GM10266 (cell line): ENCODE data around the gene HELT.
"Not testable (repeated sequence)": the region's sequence is repeated elsewhere in the genome, so short reads cannot be mapped to it uniquely, and the experiment has no call there.

ENCODE experiments used
- DNase-seq: peaks from one replicate; pipeline ENCODE4 v3.0.0; 2012; ENCODE audit errors: extremely low spot score
- TF ChIP-seq, protein P1 (sequence below): IDR thresholded peaks from 2 replicates; pipeline ENCODE4 v1.5.1; 2012; ENCODE audit warnings: mild to moderate bottlenecking, low read depth; ENCODE audit not compliant: control insufficient read depth, insufficient read depth; ENCODE audit errors: missing control alignments

The HELT gene

DNA sequence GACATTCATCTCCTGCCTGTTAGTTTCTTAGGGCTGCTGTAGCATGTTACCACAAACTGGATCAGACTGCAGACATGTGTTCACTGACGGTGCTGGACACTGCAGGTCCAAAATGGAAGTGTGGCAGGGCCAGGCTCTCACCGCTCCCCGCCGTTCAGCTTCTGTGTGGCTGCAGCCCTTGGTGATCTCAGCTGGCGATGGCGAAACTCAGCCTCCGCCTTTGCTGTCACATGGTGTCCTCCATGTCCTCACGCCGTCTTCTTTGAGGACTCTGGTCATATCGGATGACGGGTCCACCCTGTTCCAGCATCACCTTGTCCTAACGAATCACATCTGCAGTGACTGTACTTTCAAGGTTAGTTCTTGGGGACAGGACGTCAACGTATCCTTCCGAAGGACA is 25.9 kb upstream of the HELT start:
- no peak for DNase-seq
- TF ChIP-seq, protein P1, sequence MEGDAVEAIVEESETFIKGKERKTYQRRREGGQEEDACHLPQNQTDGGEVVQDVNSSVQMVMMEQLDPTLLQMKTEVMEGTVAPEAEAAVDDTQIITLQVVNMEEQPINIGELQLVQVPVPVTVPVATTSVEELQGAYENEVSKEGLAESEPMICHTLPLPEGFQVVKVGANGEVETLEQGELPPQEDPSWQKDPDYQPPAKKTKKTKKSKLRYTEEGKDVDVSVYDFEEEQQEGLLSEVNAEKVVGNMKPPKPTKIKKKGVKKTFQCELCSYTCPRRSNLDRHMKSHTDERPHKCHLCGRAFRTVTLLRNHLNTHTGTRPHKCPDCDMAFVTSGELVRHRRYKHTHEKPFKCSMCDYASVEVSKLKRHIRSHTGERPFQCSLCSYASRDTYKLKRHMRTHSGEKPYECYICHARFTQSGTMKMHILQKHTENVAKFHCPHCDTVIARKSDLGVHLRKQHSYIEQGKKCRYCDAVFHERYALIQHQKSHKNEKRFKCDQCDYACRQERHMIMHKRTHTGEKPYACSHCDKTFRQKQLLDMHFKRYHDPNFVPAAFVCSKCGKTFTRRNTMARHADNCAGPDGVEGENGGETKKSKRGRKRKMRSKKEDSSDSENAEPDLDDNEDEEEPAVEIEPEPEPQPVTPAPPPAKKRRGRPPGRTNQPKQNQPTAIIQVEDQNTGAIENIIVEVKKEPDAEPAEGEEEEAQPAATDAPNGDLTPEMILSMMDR, result no peak

DNA sequence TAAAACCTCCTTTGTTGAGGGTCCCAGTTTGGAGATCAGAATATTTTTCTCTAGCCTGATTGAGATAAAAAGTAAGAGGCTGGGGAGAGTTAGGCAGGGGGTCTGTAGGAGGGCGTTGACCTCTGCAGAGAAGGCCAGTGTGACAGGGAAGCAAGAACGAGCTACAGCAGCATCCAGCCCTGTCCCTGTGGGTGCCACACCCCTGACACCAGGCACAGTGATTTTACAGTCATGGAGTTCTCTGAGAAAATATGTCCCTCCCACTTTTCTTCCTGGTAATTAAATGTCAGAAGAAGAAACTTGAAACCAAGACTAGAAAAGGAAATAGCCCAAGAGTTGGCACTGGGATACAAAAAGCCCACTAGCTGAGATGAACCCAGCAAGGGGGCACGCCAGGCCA is 25.0 kb upstream of the HELT start:
- TF ChIP-seq, protein P1, result no peak
- DNase-seq, result no peak

DNA sequence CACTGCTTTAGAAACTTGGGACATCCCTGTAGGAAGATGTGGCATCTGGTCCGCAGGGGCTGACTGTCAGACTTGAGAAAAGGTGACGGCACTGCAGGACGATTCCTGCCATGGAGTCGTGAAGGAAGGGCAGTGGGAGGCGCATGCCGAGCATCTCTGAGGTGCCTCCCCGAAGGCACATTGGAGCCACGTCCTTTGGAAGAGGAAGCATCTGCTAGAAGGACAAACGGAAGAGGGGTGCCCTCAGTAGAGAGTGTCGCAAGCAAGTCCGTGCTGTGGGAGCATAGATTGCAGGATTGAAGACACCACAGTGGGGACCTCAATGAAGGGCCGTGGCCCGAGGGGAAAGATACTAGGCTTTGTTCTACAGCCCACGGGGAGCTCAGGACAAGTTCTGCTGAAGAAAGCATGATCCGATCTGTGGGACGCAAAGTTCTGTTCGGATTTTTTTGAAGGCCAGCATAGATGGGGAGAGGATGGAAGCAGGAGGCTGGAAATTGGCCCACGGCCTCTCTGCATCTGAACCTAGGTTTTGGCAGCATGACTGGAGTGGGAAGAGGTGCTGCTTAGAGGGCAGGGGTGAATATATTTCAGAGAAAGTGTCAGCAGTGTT is 24.2 kb upstream of the HELT start:
- TF ChIP-seq, protein P1, result no peak
- no peak for DNase-seq

DNA sequence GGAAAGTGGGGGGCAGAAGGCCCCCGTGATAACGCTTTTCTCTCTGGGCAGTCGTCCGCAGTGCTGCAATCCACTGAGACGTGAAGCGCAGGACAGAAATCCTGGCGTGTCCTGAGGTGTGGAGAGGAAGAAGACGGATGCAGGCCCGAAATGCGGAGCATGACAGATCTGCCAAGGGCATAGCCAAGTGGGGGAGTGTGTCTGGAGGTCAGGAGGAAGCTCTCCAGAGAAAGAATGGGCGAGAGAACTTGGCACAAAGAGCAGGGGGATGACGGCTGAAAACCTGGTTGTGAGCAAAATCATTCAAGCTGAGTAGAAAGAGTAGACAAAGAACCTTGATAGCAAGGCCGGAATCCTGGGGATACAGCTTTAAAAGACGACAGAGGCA is 23.7 kb upstream of the HELT start:
- DNase-seq, result no peak
- TF ChIP-seq, protein P1, result no peak

DNA sequence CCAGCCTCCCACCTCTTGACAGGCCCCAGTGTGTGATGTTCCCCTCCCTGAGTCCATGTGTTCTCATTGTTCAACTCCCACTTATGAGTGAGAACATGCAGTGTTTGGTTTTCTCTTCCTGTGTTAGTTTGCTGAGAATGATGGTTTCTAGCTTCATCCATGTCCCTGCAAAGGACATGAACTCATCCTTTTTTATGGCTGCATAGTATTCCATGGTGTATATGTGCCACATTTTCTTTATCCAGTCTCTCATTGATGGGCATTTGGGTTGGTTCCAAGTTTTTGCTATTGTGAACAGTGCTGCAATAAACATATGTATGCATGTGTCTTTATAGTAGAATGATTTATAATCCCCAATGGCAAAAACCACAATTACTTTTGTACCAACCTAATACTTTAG is 20.6 kb upstream of the HELT start:
- not testable (repeated sequence) for DNase-seq

DNA sequence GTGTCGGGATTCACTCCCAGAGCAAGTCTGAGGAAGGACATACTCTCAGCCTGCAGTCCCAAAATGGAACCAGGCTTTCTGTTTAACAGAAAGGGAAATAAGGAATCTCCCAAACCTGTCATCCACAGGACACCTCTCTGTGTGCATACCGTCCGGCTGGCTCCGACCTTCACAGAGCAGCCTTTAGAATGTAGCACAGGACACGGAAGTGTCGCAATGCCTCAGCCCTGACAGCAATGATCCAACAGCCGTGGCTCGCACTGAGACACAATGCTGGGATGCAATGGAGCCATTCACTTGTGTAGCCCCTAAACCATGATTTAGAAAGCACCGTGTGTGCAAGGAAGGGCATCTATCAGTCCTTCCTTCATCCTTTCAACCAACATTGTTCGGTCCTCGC is 15.5 kb upstream of the HELT start:
- no peak for DNase-seq
- TF ChIP-seq, protein P1, result no peak

DNA sequence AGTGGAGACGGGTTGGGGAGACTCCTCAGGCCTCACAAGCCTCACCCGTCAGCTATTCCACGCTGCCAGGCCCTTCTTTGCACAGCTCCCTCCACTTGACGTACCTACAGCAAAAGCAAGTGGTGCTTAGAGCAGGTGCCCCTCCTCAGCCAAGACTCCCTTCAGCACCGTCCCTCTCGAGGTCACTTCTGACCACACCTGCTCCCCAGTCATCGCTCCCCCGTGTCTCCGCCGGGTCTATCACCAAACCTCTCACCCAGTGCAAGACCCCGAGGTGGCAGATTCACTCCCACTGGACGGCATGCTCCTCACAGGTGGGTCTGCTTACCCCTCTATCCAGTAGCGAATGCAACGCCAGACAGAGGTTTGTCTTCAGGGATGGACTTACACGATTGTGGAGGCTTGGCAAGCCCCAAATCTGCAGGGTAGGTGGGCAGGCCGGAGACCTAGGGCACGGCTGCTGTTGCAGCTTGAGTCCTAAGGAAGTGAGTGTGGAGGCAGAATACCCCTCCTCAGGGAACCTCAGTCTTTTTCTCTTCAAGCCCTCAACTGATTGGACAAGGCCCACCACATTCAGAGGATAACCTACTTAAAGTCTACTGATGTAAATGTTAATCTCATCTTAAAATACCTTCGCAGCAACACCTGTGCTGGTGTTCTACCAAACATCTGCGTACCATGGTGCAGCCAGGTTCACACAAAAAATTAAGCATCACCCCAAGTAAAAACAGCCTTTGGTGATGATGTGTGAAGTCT is 14.5 kb upstream of the HELT start:
- DNase-seq, result no peak
- TF ChIP-seq, protein P1, result no peak
